HG02571 (cell line): ENCODE results near the gene TUBB1.
"Not testable (repeated sequence)": the region's sequence is repeated elsewhere in the genome, so short reads cannot be mapped to it uniquely, and the experiment has no call there.

Experiments used
- ATAC-seq: cut with Tn5 transposase; IDR thresholded peaks from one replicate; pipeline ENCODE4 v1.9.1; 2021; ENCODE audit warnings: mild to moderate bottlenecking, moderate library complexity; ENCODE audit not compliant: unreplicated experiment

TUBB1 gene

DNA sequence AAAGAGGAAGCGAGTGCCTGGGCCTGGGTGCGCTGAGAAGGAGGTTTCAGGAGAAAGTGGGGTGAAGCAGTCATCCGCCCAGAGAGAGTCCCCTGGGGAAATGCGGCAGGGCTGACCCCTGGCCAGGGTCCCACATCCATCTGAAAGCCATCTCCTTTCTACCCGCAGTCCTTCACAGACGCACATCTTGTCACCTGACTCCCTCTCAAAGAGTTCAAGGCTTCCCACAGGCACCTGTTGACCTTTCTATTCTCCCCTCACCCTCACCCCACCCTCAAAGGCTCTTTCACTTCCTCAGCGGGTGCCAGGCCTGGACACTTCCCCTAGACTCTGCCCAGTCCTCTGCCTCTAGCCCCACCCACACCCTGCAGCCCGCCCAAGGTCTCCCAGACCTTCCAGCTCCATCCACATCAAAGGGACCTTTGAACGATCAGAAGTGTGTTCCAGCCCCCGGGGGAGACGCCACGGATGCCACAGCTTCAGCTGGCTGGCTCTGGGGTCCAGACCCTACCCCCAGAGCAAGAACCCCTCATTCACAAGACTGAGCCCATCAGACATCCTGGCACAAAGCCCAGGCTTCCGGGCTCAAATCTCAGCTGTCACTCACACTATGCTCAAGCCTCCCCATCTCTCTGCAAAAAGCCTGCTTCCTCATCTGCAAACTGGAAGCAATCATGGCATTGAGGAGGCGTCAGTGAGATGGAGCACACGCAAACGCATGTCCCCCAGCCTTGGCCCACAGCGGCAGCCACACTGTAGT lies 14.3 kb upstream of the TUBB1 start:
- ATAC-seq, result peak; percentile 49

- ATAC-seq, result no peak
Observed at GRCh38 chr20:59005523-59006166, 13.6 kb upstream of the TUBB1 start.

- no peak for ATAC-seq
Observed at GRCh38 chr20:59006167-59006863, 12.9 kb upstream of the TUBB1 start.

DNA sequence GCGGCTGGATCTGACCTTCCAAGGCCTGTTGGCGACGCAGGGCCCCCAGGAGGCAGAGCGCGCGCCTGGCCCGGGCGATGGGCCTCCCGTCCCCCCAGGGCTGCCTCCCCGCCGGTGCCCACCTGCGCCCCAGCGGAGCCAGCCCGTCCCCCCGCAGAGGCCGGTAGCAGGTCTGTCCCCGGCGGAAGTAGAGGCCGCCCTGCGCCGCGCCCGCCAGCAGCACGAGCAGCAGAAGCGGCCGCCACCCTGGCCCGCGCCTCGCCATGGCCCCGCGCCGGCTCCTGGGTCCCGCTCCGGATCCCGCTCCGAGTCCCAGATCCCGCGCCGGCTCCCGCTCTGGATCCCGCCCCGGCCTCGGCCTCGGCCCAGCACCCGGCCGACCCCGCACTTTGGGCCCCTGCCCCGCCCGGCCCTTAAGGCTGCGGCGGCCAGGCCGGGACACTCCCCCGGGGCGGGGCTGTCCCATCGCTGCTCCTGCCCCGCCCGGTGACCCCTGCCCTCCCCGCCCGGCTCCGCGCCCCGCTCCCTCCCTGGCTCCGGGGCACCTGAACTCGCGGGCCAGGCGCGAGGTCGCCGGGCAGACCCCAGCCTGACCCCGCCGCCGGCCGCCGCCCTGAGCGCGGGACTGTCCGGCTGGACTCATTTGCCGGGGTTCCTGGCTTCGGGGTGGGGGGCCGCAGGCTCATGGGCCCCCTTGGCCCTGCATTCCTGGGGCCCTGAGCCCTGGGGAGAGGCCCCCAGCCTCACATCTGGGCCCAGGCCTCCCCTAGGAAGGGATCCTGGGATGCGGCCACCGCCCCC lies 12.2 kb upstream of the TUBB1 start, which contains the start of gene CTSZ:
TSS of gene CTSZ (minus strand) at position 391 of the 801 bp plus-strand sequence. CDS start at position 265, 126 bp downstream.
- ATAC-seq, result peak; percentile 34

DNA sequence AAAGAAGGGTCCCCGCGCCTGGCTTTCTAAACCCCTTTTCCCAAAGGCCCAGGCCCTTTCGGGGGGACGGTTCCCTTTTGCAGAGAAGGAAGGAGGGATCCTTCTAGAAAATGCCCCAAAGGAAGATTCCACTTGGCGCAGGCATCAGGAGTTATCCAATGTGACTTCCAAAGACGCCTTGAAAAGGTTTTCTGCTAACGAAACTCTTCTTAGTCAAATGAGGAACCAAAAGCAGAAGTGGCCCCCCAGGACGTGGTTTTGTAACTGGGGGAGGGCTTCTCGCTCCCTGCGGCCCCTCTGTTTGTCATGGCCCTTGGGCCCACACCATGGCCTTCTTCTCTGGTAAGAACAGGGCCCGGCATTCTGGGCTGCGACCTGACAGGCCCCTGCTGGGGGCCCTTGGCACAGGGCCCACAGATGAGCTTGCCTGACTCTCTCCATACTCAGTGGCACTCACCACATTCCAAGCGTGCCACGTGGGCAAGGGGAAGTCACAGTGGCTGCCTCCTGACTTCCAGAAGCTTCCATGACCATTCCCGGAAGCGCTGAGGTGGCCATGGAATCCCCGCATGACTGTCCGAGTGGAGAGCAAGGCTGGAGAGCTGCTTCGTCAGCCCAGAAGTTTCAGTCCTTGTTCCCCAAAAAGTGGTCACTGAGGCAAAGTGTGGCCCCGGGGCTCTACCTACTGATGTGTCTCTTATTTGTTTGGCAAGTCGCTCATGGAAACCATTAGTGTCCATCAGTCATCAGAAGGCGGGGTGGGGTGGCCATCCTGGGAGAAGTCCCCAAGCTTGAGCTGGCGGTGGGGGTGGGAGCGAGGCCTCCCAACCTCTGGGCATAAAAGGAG lies 11.3 kb upstream of the TUBB1 start:
- peak; percentile 39 for ATAC-seq

- no peak for ATAC-seq
Observed at GRCh38 chr20:59008715-59009336, 10.4 kb upstream of the TUBB1 start.

DNA sequence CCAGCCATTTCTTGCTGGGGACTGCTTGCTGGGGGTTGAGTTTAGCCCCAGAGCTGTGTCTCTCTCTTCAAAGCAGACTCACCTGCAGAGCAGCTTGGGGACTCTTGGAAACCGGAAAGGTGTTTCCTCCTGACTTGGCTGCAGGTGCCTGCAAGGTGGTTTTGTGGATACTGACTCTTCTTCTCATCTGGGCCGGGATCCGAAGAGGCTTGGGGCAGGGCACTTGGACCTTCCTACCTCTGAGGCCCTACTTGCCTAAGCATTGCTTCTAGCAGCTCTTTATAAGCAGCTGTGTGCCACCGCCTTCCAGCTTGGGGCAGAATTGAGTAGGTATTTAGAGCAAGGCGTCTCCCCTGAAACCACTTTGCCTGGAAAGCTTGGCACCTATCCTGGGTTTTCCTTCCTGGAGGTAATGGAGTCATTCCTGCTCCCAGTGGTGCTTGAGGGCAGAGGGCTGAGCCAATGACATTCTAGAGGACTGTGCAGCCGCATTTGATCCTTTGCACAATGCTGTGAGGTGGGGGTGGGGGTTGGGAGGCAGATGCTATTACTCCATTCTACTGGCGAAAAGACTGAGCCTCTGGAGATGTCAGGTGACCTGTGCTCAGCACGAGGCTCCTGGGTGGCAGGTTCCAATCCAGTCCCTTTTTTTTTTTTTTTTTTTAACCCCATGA lies 8.8 kb upstream of the TUBB1 start:
- ATAC-seq, result no peak

DNA sequence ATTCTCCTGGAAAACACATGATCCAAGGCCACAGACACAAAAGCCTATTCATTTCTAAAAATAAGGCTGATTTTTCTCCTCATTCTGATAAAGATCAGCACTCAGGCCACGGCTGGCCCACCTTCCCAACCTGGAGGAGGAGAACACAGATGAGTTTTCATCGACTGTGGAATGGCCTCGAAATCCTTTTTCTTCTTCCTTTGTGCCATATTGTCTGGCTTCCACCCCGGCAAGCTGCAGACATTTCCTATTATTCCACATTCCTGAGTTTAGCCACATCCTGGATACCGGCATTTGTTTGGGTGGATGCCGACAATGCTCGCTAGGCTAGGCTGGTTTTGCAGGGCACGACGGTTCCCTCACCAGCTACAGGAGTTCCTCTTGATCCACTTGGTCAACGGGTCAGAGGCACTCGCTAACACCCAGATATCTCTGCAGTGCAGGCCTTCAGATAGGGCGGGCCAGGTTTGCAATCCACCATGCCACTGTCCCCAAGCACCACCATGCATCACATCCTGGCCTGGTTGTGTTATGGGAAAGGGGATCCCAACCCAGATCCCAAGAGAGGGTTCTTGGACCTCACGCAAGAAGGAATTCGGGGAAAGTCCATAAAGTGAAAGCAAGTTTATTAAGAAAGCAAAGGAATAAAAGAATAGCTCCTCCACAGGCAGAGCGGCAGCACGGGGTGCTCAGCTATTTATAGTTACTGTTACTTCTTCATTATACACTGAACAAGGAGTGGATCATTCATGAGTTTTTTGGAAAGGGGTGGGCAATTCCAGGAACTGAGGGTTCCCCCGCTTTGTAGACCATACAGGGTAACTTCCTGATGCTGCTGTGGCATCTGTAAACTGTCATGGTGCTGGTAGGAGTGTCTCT lies 8.0 kb upstream of the TUBB1 start:
- no peak for ATAC-seq

DNA sequence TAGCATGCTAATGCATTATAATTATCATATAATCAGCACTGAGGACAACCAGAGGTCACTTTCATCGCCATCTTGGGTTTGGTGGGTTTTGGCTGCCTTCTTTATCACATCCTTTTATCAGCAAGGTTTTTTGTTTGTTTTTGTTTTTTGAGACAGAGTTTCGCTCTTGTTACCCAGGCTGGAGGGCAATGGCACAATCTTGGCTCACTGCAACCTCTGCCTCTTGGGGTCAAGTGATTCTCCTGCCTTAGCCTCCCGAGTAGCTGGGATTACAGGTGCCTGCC lies 7.4 kb upstream of the TUBB1 start:
- not testable (repeated sequence) for ATAC-seq

GRCh38 chr20:59013031-59013951 lies 5.9 kb upstream of the TUBB1 start:
- no peak for ATAC-seq

DNA sequence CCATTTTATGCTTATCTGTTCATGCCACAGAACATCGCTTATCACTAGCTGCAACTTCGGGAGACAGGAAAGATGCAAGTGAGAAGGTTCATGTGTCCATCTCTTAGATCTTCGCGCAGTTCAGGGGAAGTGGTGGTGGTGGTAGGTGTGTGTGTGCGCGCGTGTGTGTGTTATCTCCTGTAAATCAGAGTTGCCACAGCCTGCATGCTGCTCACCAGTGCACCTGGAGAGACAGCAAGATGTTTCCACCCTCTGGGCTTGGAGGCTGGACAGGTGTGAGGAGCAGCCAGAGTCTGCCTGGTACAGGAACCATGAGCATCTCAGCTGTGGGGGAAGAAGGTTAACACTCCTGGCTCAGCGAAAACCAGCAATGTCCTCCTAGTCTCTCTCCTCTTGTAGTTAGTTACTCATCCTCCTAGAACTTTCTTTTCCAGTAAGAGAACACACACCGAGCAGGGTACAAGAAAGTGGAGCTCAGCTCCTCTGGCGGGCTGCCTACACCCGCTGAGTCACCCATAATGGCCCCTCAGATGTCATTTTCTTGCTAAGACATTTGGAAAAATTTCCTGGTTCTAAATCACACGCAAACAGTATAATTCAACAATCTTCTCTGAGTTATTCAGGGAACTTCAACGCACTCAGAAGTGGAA lies 5.1 kb upstream of the TUBB1 start:
- no peak for ATAC-seq

- ATAC-seq, result no peak
Observed at GRCh38 chr20:59014680-59015389, 4.4 kb upstream of the TUBB1 start.

DNA sequence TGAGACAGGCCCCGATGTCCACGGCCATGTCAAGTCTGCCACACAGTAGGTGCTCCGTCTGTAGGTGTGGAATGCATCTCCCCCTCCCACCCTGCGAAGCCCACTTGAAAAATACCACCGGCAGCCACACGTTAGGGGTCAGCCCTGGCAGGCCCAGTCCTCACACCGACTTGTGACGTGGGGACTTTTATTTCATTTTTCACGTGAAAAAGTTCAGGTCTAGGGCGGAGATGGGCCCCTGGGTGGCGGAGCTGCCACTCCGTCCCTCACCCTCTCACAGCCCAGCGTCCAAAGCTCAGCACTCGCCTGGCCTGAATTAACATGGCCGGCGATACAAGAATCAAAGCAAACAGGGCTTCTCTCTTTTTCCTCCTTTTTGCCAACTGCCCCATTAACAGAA lies 3.8 kb upstream of the TUBB1 start:
- ATAC-seq, result no peak

- no peak for ATAC-seq
Observed at GRCh38 chr20:59015812-59016711, 3.2 kb upstream of the TUBB1 start.

- no peak for ATAC-seq
Observed at GRCh38 chr20:59016795-59017492, 2.3 kb upstream of the TUBB1 start.
